HG03103 (cell line): ENCODE data around the gene FAM13A.

Experiments used
- ATAC-seq: cut with Tn5 transposase; IDR thresholded peaks from one replicate; pipeline ENCODE4 v1.9.1; 2021; ENCODE audit warnings: low read depth; ENCODE audit not compliant: unreplicated experiment

Gene FAM13A

GRCh38 chr4:88731381-88731780 is 325.6 kb downstream of the FAM13A start:
- ATAC-seq: no peak

GRCh38 chr4:88730811-88731210 is 326.2 kb downstream of the FAM13A start:
- ATAC-seq: no peak

- ATAC-seq: no peak
Measured at GRCh38 chr4:88729146-88729760, 327.7 kb downstream of the FAM13A start.

- ATAC-seq: no peak
Measured at GRCh38 chr4:88728146-88728545, 328.8 kb downstream of the FAM13A start.

GRCh38 chr4:88725986-88726385 is 331.0 kb downstream of the FAM13A start:
- ATAC-seq: no peak

GRCh38 chr4:88725143-88725542 is 331.8 kb downstream of the FAM13A start:
- ATAC-seq: no peak

- ATAC-seq: no peak
Measured at GRCh38 chr4:88724406-88724805, 332.6 kb downstream of the FAM13A start.

- ATAC-seq: no peak
Measured at GRCh38 chr4:88722828-88723227, 334.2 kb downstream of the FAM13A start.

- ATAC-seq: no peak
Measured at GRCh38 chr4:88722276-88722780, 334.7 kb downstream of the FAM13A start.

GRCh38 chr4:88720451-88721428 is 336.2 kb downstream of the FAM13A start:
- no peak for ATAC-seq

GRCh38 chr4:88719381-88719780 is 337.6 kb downstream of the FAM13A start:
- ATAC-seq: no peak

- no peak for ATAC-seq
Measured at GRCh38 chr4:88718098-88718497, 338.9 kb downstream of the FAM13A start.

- ATAC-seq: no peak
Measured at GRCh38 chr4:88713782-88714181, 343.2 kb downstream of the FAM13A start.

GRCh38 chr4:88709989-88710388 is 347.0 kb downstream of the FAM13A start:
- ATAC-seq: no peak

GRCh38 chr4:88706574-88706973 is 350.4 kb downstream of the FAM13A start:
- ATAC-seq: no peak

GRCh38 chr4:88705805-88706492 is 351.0 kb downstream of the FAM13A start:
- ATAC-seq: no peak

GRCh38 chr4:88705223-88705622 is 351.8 kb downstream of the FAM13A start:
- no peak for ATAC-seq

GRCh38 chr4:88702782-88703181 is 354.2 kb downstream of the FAM13A start:
- no peak for ATAC-seq

- no peak for ATAC-seq
Measured at GRCh38 chr4:88698519-88698918, 358.5 kb downstream of the FAM13A start.

- ATAC-seq: peak; percentile 92
Measured at GRCh38 chr4:88697588-88698329, 359.2 kb downstream of the FAM13A start, which contains the start of gene NAP1L5. NAP1L5 (minus strand) TSS chr4:88697829; CDS start chr4:88697754, 75 bp downstream.
